ENCODE data around the gene LRP8. TPM values are rescaled to one million over a fixed set of nuclear protein-coding genes. Genes with fewer than 3 reads are reported as not detected.

The LRP8 gene
- total and polyA plus RNA-seq, 9 of the 15 experiments (the other 6 are each of a cell fraction or from before 2014, with no cell fraction given): 7.1 to 56.1 (median 31.3) TPM

DNA sequence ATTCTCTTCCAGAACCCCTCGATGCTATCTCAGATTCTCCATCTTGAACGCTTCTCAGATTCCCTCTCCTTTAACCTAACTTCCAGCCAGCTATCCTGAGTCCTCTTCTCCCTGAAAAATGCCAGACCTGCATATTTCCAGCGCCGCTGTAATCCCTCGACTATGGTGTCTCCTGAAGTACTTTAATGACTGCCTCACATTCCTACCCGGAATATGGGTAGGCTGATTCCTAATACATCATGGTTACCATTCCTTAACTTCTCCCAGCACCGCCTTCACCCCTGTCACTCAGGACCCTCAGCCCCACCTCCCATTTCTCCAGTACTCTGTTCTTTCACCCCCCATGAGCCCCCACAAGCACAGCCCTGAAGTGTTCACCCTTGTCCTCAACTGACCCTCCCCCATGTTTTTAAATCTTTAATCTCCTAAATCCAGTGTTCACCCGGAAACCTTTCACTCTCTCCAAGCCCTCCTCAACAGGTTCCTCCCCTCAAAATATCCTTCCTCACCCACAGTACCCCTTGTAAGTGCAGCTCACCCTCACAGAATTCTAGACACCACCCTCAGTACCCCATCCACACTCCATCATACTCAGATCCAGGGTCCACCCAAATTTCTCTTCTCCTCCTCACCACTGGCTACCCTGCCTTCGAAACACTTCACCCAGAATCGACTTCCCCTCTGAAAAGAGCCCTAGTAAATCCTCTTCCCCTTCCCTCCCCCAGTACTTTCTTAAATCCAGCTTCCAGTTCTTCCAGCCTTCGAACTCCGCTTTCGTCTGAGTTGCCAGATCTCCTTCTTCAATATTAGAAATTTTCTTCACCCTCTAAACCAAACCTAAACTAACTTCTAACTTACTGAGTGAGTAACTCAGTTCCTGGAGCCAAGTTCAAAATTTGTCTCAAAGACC lies 130.3 kb downstream of the LRP8 start (continued):
- TF ChIP-seq, protein P1, sequence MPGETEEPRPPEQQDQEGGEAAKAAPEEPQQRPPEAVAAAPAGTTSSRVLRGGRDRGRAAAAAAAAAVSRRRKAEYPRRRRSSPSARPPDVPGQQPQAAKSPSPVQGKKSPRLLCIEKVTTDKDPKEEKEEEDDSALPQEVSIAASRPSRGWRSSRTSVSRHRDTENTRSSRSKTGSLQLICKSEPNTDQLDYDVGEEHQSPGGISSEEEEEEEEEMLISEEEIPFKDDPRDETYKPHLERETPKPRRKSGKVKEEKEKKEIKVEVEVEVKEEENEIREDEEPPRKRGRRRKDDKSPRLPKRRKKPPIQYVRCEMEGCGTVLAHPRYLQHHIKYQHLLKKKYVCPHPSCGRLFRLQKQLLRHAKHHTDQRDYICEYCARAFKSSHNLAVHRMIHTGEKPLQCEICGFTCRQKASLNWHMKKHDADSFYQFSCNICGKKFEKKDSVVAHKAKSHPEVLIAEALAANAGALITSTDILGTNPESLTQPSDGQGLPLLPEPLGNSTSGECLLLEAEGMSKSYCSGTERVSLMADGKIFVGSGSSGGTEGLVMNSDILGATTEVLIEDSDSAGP (CRISPR knock-in tag; IDR thresholded peaks at IDR 0.05): no peak
- no peak for TF ChIP-seq MBD2 (IDR thresholded peaks at IDR 0.05; ENCODE audit: borderline replicate concordance, low read depth)
- no peak for TF ChIP-seq KDM4B (IDR thresholded peaks at IDR 0.05; ENCODE audit: borderline replicate concordance in 2 of 2, low read depth in 1 of 2)
- TF ChIP-seq PHB2 (IDR thresholded peaks at IDR 0.05; ENCODE audit: low read depth): no peak; the same call in 1 of the 2 replicates
- TF ChIP-seq ZBTB17 (CRISPR knock-in tag; IDR thresholded peaks at IDR 0.05): no peak
- no peak for TF ChIP-seq ZNF146 (CRISPR knock-in tag; IDR thresholded peaks at IDR 0.05; ENCODE audit: unreplicated experiment)
- no peak for TF ChIP-seq ARID2 (IDR thresholded peaks at IDR 0.05)
- TF ChIP-seq ZBTB7A (IDR thresholded peaks at IDR 0.05; ENCODE audit: borderline replicate concordance, control insufficient read depth, low read depth, low read length): no peak
- TF ChIP-seq MEIS2 (IDR thresholded peaks at IDR 0.05; ENCODE audit: partially characterized antibody): no peak
- no peak for TF ChIP-seq SETDB1 (IDR thresholded peaks at IDR 0.05; ENCODE audit: low read length)
- no peak for TF ChIP-seq MECOM (CRISPR knock-in tag; IDR thresholded peaks at IDR 0.05)
- TF ChIP-seq ZNF76 (CRISPR knock-in tag; IDR thresholded peaks at IDR 0.05; ENCODE audit: borderline replicate concordance): no peak
- TF ChIP-seq, protein P2, sequence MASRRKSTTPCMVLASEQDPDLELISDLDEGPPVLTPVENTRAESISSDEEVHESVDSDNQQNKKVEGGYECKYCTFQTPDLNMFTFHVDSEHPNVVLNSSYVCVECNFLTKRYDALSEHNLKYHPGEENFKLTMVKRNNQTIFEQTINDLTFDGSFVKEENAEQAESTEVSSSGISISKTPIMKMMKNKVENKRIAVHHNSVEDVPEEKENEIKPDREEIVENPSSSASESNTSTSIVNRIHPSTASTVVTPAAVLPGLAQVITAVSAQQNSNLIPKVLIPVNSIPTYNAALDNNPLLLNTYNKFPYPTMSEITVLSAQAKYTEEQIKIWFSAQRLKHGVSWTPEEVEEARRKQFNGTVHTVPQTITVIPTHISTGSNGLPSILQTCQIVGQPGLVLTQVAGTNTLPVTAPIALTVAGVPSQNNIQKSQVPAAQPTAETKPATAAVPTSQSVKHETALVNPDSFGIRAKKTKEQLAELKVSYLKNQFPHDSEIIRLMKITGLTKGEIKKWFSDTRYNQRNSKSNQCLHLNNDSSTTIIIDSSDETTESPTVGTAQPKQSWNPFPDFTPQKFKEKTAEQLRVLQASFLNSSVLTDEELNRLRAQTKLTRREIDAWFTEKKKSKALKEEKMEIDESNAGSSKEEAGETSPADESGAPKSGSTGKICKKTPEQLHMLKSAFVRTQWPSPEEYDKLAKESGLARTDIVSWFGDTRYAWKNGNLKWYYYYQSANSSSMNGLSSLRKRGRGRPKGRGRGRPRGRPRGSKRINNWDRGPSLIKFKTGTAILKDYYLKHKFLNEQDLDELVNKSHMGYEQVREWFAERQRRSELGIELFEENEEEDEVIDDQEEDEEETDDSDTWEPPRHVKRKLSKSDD (conservative IDR thresholded peaks at IDR 0.05; ENCODE audit: low read length): no peak
- 0 out of 2 replicates have a peak, but pooled peaks have one; percentile 3 for TF ChIP-seq JUNB (CRISPR knock-in tag; conservative IDR thresholded peaks at IDR 0.05)
- TF ChIP-seq, protein P3, sequence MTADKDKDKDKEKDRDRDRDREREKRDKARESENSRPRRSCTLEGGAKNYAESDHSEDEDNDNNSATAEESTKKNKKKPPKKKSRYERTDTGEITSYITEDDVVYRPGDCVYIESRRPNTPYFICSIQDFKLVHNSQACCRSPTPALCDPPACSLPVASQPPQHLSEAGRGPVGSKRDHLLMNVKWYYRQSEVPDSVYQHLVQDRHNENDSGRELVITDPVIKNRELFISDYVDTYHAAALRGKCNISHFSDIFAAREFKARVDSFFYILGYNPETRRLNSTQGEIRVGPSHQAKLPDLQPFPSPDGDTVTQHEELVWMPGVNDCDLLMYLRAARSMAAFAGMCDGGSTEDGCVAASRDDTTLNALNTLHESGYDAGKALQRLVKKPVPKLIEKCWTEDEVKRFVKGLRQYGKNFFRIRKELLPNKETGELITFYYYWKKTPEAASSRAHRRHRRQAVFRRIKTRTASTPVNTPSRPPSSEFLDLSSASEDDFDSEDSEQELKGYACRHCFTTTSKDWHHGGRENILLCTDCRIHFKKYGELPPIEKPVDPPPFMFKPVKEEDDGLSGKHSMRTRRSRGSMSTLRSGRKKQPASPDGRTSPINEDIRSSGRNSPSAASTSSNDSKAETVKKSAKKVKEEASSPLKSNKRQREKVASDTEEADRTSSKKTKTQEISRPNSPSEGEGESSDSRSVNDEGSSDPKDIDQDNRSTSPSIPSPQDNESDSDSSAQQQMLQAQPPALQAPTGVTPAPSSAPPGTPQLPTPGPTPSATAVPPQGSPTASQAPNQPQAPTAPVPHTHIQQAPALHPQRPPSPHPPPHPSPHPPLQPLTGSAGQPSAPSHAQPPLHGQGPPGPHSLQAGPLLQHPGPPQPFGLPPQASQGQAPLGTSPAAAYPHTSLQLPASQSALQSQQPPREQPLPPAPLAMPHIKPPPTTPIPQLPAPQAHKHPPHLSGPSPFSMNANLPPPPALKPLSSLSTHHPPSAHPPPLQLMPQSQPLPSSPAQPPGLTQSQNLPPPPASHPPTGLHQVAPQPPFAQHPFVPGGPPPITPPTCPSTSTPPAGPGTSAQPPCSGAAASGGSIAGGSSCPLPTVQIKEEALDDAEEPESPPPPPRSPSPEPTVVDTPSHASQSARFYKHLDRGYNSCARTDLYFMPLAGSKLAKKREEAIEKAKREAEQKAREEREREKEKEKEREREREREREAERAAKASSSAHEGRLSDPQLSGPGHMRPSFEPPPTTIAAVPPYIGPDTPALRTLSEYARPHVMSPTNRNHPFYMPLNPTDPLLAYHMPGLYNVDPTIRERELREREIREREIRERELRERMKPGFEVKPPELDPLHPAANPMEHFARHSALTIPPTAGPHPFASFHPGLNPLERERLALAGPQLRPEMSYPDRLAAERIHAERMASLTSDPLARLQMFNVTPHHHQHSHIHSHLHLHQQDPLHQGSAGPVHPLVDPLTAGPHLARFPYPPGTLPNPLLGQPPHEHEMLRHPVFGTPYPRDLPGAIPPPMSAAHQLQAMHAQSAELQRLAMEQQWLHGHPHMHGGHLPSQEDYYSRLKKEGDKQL (CRISPR knock-in tag; IDR thresholded peaks at IDR 0.05; ENCODE audit: borderline replicate concordance): no peak
- 0 out of 2 replicates have a peak, but pooled peaks have one; percentile 36 for TF ChIP-seq HDGF (IDR thresholded peaks at IDR 0.05)

Data from K562 (cell line).